GM23338 (cell line): ENCODE measurements around the gene EEF2K. TPM values are rescaled to one million over a fixed set of nuclear protein-coding genes. Genes with fewer than 3 reads are reported as not detected.

Experiments used
- ATAC-seq: fragments of 200-7000 bp; cut with Tn5 transposase; 3 replicates; pipeline ENCODE4 v1.9.1; 2020
- DNase-seq: peaks from one replicate; pipeline ENCODE4 v3.0.0-alpha.2; 2015; ENCODE audit warnings: low spot score
- H2AFZ ChIP-seq: fragments of 200-600 bp; sonication (generic); 2 replicates; pipeline ENCODE4 v1.8.0; 2016; ENCODE audit warnings: antibody characterized with exemption, mild to moderate bottlenecking, moderate library complexity
- H3F3A ChIP-seq: fragments of 200-600 bp; sonication (generic); replicated peaks from 2 replicates; pipeline ENCODE4 v1.8.0; 2017; ENCODE audit warnings: antibody characterized with exemption, mixed run types, low read depth
- H3K27ac ChIP-seq: fragments of 200-600 bp; sonication (generic); 2 replicates; pipeline ENCODE4 v1.6.1; 2016; ENCODE audit warnings: low read depth
- H3K27me3 ChIP-seq: fragments of 200-600 bp; sonication (generic); 2 replicates; pipeline ENCODE4 v1.8.0; 2016; ENCODE audit warnings: mild to moderate bottlenecking, mixed run types, moderate library complexity; ENCODE audit not compliant: insufficient read depth
- H3K36me3 ChIP-seq: fragments of 200-600 bp; sonication (generic); 2 replicates; pipeline ENCODE4 v1.8.0; 2016; ENCODE audit warnings: mild to moderate bottlenecking; ENCODE audit not compliant: insufficient read depth
- H3K4me1 ChIP-seq: fragments of 200-600 bp; sonication (generic); 2 replicates; pipeline ENCODE4 v1.8.0; 2016; ENCODE audit warnings: mild to moderate bottlenecking, moderate library complexity; ENCODE audit not compliant: insufficient read depth
- H3K4me2 ChIP-seq: fragments of 200-600 bp; sonication (generic); 2 replicates; pipeline ENCODE4 v1.7.1; 2017; ENCODE audit warnings: mixed run types
- H3K4me3 ChIP-seq: fragments of 200-600 bp; sonication (generic); 2 replicates; pipeline ENCODE4 v1.6.1; 2016; ENCODE audit warnings: mixed run types
- H3K79me2 ChIP-seq: fragments of 200-600 bp; sonication (generic); replicated peaks from 2 replicates; pipeline ENCODE4 v1.8.0; 2017; ENCODE audit warnings: mild to moderate bottlenecking; ENCODE audit not compliant: insufficient read depth
- H3K9me2 ChIP-seq: fragments of 200-600 bp; sonication (generic); 2 replicates; pipeline ENCODE4 v1.8.0; 2017; ENCODE audit not compliant: insufficient read depth
- H4K20me1 ChIP-seq: fragments of 200-600 bp; sonication (generic); replicated peaks from 2 replicates; pipeline ENCODE4 v1.8.0; 2017; ENCODE audit warnings: mild to moderate bottlenecking; ENCODE audit not compliant: insufficient read depth
- H3K27ac Mint-ChIP-seq: 2 replicates; pipeline ENCODE4 v1.8.0; 2020; ENCODE audit warnings: inconsistent platforms, mild to moderate bottlenecking, moderate library complexity, mixed read lengths
- H3K27me3 Mint-ChIP-seq: 3 replicates; pipeline ENCODE4 v1.8.0; 2022; ENCODE audit warnings: low read depth, mild to moderate bottlenecking, moderate library complexity, mixed read lengths, inconsistent platforms; ENCODE audit not compliant: insufficient read depth, poor library complexity
- H3K36me3 Mint-ChIP-seq: 3 replicates; pipeline ENCODE4 v1.8.0; 2021; ENCODE audit warnings: low read depth, mild to moderate bottlenecking, inconsistent platforms, moderate library complexity, mixed read lengths
- H3K4me1 Mint-ChIP-seq: 3 replicates; pipeline ENCODE4 v1.8.0; 2020; ENCODE audit warnings: mild to moderate bottlenecking, inconsistent platforms, mixed read lengths
- H3K4me3 Mint-ChIP-seq: 3 replicates; pipeline ENCODE4 v1.8.0; 2021; ENCODE audit warnings: moderate library complexity, mild to moderate bottlenecking, inconsistent platforms, mixed read lengths
- H3K9me3 Mint-ChIP-seq: 3 replicates; pipeline ENCODE4 v1.8.0; 2020; ENCODE audit warnings: moderate library complexity, mild to moderate bottlenecking, inconsistent platforms, mixed read lengths
- EZH2 ChIP-seq: fragments of 200-600 bp; sonication (generic); IDR thresholded peaks from one replicate; pipeline ENCODE4 v1.8.0; 2017; ENCODE audit warnings: antibody characterized with exemption, mild to moderate bottlenecking, low read depth; ENCODE audit not compliant: unreplicated experiment
- JUNB ChIP-seq: IDR thresholded peaks from one replicate; pipeline ENCODE4 v1.6.1; 2016; ENCODE audit warnings: antibody characterized with exemption; ENCODE audit not compliant: unreplicated experiment
- POLR2AphosphoS5 ChIP-seq: IDR thresholded peaks from 2 replicates; pipeline ENCODE4 v1.6.1; 2016; ENCODE audit warnings: antibody characterized with exemption, low read depth
- ZNF114 ChIP-seq: fragments of 250-450 bp; sonication (Bioruptor Pico); IDR thresholded peaks from 2 replicates; pipeline ENCODE4 v1.5.0; 2020; ENCODE audit warnings: mild to moderate bottlenecking, moderate library complexity
- ZNF331 ChIP-seq: fragments of 250-450 bp; sonication (Bioruptor Pico); IDR thresholded peaks from 2 replicates; pipeline ENCODE4 v1.5.0; 2020; ENCODE audit warnings: low read depth, mild to moderate bottlenecking, moderate library complexity
- polyA plus RNA-seq: library from polyadenylated mRNA; unstranded; fragments of >200 nt; fragmentation: Nextera tagmentation; extraction: Ambion mirVana; gene quantifications from 2 replicates; pipeline ENCODE4 v1.2.1, GENCODE V29; 2016
- total RNA-seq: library from RNA; depleted of rRNA; stranded (reverse); fragments of >200 nt; shearing (Covaris generic); gene quantifications from 2 replicates; pipeline ENCODE4 v1.2.3, GENCODE V29; 2014
- TF ChIP-seq, protein P1 (sequence below): IDR thresholded peaks from one replicate; pipeline ENCODE4 v1.6.1; 2018; ENCODE audit warnings: antibody characterized with exemption; ENCODE audit not compliant: unreplicated experiment
- TF ChIP-seq, protein P2 (sequence below): fragments of 250-450 bp; sonication (Bioruptor Pico); IDR thresholded peaks from 2 replicates; pipeline ENCODE4 v1.5.0; 2020; ENCODE audit warnings: mild to moderate bottlenecking, moderate library complexity
- TF ChIP-seq, protein P3 (sequence below), 2 experiments: fragments of 200-600 bp in 1 of 2; sonication (generic) in 1 of 2; conservative IDR thresholded peaks; 2 replicates each; pipeline versions ENCODE4 v1.5.1 to v1.6.1; 2016 to 2017; ENCODE audit warnings: antibody characterized with exemption in 2 of 2, low read depth in 2 of 2, mild to moderate bottlenecking in 2 of 2, moderate library complexity in 1 of 2

Gene EEF2K
- total and polyA plus RNA-seq, 2 experiments from 2014 or later = 5.4 to 23.9 TPM

DNA sequence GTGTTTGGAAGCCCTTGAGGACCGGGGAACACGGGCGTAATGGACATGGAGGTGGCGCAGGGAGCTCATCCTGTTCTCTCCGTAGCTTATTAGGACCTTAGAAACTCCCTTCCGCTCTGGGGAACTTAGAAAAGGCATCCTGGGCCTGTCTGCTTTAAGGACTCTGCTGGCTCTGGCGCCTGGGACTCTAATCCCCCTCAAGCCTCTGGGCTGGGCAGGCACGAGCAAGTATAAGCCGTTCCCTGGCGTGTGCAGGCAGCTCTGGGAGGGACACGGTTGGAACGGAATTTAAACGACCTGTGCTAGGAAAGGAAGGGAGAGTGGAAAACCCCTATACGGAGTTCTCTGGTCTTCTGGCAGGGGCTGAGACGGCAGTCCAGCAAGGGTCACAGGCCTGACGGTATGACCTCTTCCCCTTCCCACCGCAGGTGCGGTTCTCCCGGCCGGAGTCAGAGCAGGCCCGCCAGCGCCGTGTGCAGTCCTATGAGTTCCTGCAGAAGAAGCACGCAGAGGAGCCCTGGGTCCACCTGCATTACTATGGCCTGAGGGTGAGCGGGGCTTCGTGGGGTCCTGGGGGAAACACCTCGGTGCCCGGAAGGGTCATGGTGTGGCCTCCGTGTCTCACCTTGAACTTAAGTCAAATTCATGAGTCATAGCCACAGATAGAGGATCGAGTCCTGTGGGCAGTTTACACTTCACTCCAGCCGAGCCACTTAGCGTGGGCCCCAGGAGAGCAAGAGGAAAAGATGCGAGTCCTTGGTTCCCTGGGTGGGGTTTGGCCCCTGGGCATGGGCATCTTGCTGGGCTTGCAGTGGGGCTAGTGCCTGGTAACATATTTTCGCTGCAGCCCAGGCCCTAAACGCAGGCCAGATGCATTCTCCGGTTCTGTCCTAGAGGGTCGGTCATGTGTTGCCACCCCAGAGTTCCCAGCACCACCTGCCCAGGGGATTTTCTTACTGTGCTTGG is 108.9 kb downstream of the EEF2K start:
- H3K9me3 Mint-ChIP-seq = no peaks in the 10 kb centered on the region
- no peak for ATAC-seq
- no peaks in the 10 kb centered on the region for H3K27me3 ChIP-seq
- H3K4me3 ChIP-seq = no peak overlapping the region
- H3F3A ChIP-seq = peaks cover 18% of the 10 kb centered on the region; the same call in 1 of the 2 replicates
- H3K4me3 Mint-ChIP-seq = no peak overlapping the region
- H3K36me3 ChIP-seq = peaks cover 22% of the 10 kb centered on the region
- no peak overlapping the region for H3K27ac Mint-ChIP-seq
- H3K4me1 ChIP-seq = no peaks in the 10 kb centered on the region
- H3K4me2 ChIP-seq = no peak overlapping the region
- TF ChIP-seq, protein P1, sequence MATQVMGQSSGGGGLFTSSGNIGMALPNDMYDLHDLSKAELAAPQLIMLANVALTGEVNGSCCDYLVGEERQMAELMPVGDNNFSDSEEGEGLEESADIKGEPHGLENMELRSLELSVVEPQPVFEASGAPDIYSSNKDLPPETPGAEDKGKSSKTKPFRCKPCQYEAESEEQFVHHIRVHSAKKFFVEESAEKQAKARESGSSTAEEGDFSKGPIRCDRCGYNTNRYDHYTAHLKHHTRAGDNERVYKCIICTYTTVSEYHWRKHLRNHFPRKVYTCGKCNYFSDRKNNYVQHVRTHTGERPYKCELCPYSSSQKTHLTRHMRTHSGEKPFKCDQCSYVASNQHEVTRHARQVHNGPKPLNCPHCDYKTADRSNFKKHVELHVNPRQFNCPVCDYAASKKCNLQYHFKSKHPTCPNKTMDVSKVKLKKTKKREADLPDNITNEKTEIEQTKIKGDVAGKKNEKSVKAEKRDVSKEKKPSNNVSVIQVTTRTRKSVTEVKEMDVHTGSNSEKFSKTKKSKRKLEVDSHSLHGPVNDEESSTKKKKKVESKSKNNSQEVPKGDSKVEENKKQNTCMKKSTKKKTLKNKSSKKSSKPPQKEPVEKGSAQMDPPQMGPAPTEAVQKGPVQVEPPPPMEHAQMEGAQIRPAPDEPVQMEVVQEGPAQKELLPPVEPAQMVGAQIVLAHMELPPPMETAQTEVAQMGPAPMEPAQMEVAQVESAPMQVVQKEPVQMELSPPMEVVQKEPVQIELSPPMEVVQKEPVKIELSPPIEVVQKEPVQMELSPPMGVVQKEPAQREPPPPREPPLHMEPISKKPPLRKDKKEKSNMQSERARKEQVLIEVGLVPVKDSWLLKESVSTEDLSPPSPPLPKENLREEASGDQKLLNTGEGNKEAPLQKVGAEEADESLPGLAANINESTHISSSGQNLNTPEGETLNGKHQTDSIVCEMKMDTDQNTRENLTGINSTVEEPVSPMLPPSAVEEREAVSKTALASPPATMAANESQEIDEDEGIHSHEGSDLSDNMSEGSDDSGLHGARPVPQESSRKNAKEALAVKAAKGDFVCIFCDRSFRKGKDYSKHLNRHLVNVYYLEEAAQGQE = no peak
- TF ChIP-seq POLR2AphosphoS5 (no peak), EZH2 (no peak), JUNB (no peak), ZNF114 (no peak)
- no peaks in the 10 kb centered on the region for H3K4me1 Mint-ChIP-seq
- no peak for DNase-seq
- H3K9me2 ChIP-seq = no peaks in the 10 kb centered on the region
- H3K27me3 Mint-ChIP-seq = peaks cover 2% of the 10 kb centered on the region
- H2AFZ ChIP-seq = no peak overlapping the region
- H3K27ac ChIP-seq = 0 out of 2 replicates have a peak overlapping the region, but pooled peaks have one; percentile 55
- peaks cover 78% of the 10 kb centered on the region for H3K36me3 Mint-ChIP-seq
- no peaks in the 10 kb centered on the region for H3K79me2 ChIP-seq
- H4K20me1 ChIP-seq = peaks cover 12% of the 10 kb centered on the region

DNA sequence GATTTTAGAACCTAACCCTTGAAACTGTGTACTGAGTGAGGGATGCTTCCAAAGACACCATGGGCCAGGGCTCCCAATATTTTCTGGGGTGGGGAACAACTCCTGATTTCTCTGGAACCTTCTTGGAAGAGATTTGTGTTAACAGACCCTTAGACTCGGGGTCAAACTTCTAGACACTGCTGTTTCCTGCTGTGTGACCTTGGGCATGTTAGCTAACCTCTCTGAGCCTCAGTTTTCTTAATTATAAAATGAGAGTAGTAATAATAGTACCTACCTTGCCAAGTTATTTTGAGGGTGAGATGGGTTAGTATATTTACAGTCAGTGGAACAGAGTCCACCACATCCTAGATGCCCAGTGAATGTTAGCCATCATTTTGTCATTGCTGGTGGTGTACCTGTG is 109.9 kb downstream of the EEF2K start:
- H3K27ac ChIP-seq = no peak overlapping the region
- Mint-ChIP-seq H3K27me3 (peaks cover 2% of the 10 kb centered on the region), H3K4me3 (no peak overlapping the region), H3K9me3 (no peaks in the 10 kb centered on the region), H3K36me3 (peaks cover 80% of the 10 kb centered on the region), H3K4me1 (no peaks in the 10 kb centered on the region), H3K27ac (no peak overlapping the region)
- no peaks in the 10 kb centered on the region for H3K4me1 ChIP-seq
- H3K4me2 ChIP-seq = no peak overlapping the region
- no peak for ATAC-seq
- no peaks in the 10 kb centered on the region for H3K79me2 ChIP-seq
- no peaks in the 10 kb centered on the region for H3K9me2 ChIP-seq
- no peaks in the 10 kb centered on the region for H3K27me3 ChIP-seq
- peaks cover 29% of the 10 kb centered on the region for H3F3A ChIP-seq
- no peak overlapping the region for H2AFZ ChIP-seq
- DNase-seq = no peak
- H4K20me1 ChIP-seq = peaks cover 11% of the 10 kb centered on the region
- H3K36me3 ChIP-seq = peaks cover 22% of the 10 kb centered on the region
- no peak overlapping the region for H3K4me3 ChIP-seq
- TF ChIP-seq POLR2AphosphoS5 = no peak
- no peak for TF ChIP-seq JUNB
- TF ChIP-seq EZH2 = no peak
- TF ChIP-seq ZNF114 = no peak
- TF ChIP-seq, protein P2, sequence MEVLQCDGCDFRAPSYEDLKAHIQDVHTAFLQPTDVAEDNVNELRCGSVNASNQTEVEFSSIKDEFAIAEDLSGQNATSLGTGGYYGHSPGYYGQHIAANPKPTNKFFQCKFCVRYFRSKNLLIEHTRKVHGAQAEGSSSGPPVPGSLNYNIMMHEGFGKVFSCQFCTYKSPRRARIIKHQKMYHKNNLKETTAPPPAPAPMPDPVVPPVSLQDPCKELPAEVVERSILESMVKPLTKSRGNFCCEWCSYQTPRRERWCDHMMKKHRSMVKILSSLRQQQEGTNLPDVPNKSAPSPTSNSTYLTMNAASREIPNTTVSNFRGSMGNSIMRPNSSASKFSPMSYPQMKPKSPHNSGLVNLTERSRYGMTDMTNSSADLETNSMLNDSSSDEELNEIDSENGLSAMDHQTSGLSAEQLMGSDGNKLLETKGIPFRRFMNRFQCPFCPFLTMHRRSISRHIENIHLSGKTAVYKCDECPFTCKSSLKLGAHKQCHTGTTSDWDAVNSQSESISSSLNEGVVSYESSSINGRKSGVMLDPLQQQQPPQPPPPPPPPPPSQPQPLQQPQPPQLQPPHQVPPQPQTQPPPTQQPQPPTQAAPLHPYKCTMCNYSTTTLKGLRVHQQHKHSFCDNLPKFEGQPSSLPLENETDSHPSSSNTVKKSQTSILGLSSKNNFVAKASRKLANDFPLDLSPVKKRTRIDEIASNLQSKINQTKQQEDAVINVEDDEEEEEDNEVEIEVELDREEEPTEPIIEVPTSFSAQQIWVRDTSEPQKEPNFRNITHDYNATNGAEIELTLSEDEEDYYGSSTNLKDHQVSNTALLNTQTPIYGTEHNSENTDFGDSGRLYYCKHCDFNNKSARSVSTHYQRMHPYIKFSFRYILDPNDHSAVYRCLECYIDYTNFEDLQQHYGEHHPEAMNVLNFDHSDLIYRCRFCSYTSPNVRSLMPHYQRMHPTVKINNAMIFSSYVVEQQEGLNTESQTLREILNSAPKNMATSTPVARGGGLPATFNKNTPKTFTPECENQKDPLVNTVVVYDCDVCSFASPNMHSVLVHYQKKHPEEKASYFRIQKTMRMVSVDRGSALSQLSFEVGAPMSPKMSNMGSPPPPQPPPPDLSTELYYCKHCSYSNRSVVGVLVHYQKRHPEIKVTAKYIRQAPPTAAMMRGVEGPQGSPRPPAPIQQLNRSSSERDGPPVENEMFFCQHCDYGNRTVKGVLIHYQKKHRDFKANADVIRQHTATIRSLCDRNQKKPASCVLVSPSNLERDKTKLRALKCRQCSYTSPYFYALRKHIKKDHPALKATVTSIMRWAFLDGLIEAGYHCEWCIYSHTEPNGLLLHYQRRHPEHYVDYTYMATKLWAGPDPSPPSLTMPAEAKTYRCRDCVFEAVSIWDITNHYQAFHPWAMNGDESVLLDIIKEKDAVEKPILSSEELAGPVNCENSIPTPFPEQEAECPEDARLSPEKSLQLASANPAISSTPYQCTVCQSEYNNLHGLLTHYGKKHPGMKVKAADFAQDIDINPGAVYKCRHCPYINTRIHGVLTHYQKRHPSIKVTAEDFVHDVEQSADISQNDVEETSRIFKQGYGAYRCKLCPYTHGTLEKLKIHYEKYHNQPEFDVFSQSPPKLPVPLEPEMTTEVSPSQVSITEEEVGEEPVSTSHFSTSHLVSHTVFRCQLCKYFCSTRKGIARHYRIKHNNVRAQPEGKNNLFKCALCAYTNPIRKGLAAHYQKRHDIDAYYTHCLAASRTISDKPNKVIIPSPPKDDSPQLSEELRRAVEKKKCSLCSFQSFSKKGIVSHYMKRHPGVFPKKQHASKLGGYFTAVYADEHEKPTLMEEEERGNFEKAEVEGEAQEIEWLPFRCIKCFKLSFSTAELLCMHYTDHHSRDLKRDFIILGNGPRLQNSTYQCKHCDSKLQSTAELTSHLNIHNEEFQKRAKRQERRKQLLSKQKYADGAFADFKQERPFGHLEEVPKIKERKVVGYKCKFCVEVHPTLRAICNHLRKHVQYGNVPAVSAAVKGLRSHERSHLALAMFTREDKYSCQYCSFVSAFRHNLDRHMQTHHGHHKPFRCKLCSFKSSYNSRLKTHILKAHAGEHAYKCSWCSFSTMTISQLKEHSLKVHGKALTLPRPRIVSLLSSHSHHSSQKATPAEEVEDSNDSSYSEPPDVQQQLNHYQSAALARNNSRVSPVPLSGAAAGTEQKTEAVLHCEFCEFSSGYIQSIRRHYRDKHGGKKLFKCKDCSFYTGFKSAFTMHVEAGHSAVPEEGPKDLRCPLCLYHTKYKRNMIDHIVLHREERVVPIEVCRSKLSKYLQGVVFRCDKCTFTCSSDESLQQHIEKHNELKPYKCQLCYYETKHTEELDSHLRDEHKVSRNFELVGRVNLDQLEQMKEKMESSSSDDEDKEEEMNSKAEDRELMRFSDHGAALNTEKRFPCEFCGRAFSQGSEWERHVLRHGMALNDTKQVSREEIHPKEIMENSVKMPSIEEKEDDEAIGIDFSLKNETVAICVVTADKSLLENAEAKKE (CRISPR knock-in tag) = no peak
- TF ChIP-seq, protein P3, sequence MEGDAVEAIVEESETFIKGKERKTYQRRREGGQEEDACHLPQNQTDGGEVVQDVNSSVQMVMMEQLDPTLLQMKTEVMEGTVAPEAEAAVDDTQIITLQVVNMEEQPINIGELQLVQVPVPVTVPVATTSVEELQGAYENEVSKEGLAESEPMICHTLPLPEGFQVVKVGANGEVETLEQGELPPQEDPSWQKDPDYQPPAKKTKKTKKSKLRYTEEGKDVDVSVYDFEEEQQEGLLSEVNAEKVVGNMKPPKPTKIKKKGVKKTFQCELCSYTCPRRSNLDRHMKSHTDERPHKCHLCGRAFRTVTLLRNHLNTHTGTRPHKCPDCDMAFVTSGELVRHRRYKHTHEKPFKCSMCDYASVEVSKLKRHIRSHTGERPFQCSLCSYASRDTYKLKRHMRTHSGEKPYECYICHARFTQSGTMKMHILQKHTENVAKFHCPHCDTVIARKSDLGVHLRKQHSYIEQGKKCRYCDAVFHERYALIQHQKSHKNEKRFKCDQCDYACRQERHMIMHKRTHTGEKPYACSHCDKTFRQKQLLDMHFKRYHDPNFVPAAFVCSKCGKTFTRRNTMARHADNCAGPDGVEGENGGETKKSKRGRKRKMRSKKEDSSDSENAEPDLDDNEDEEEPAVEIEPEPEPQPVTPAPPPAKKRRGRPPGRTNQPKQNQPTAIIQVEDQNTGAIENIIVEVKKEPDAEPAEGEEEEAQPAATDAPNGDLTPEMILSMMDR (conservative IDR thresholded peaks at IDR 0.05; ENCODE audit: low read depth in 2 of 2) = no peak
- TF ChIP-seq ZNF331 (CRISPR knock-in tag) = no peak
